LNCaP clone FGC (cell line): ENCODE measurements around the gene TGIF2LY.
"Not testable (repeated sequence)": the region's sequence is repeated elsewhere in the genome, so short reads cannot be mapped to it uniquely, and the experiment has no call there.

Source experiments
- DNase-seq: peaks from one replicate; pipeline ENCODE4 v3.0.0-alpha.2; 2011; ENCODE audit warnings: low read depth
- H3K4me3 ChIP-seq: 2 replicates; pipeline ENCODE4 v1.5.1; 2011; ENCODE audit warnings: mild to moderate bottlenecking, low read depth, low read length, control low read depth

TGIF2LY gene

DNA sequence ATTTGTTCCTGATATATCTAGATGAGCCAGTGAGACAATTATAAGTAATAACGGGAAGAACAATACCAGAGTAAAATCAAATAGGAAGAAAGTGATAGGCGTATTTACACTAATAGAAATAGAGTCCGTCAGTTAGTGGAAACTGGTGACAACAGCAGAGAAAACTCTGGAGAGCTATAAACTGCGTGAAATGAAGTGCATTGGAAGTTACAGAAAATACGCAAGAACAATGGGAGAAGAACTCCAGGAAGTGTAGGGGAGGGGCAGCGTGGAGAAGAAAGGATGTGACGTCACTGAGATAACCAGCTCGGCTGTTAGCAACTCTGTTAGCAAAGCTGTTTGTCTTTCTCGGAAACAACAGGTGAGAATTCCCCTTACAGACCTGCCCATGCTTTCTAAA lies at the start of gene TGIF2LY:
TGIF2LY (plus strand) TSS at position 301 of the 400 bp plus-strand sequence. CDS start 178 bp downstream, outside the sequence.
- not testable (repeated sequence) for DNase-seq, H3K4me3 ChIP-seq
